Measurements from ENCODE around the gene SLC1A7.

The SLC1A7 gene

GRCh38 chr1:53079251-53079650, 63.2 kb downstream of the SLC1A7 start:
- TF ChIP-seq SUZ12 (IDR thresholded peaks at IDR 0.05) (no peak), FOXM1 (IDR thresholded peaks at IDR 0.05; ENCODE audit: borderline replicate concordance) (no peak), L3MBTL2 (conservative IDR thresholded peaks at IDR 0.05) (no peak), ELF4 (IDR thresholded peaks at IDR 0.05) (no peak), FOXK2 (IDR thresholded peaks at IDR 0.05) (no peak), TARDBP (IDR thresholded peaks at IDR 0.05) (no peak), CTBP1 (IDR thresholded peaks at IDR 0.05; ENCODE audit: borderline replicate concordance) (no peak), FOXA1 (IDR thresholded peaks at IDR 0.05) (no peak), LEF1 (IDR thresholded peaks at IDR 0.05; ENCODE audit: borderline replicate concordance) (no peak), ZNF384 (IDR thresholded peaks at IDR 0.05) (no peak), ARNT (IDR thresholded peaks at IDR 0.05) (no peak), SP1 (IDR thresholded peaks at IDR 0.05) (no peak), HDGF (IDR thresholded peaks at IDR 0.05; ENCODE audit: borderline replicate concordance) (no peak), BHLHE40 (IDR thresholded peaks at IDR 0.05; ENCODE audit: borderline replicate concordance) (no peak), NFRKB (IDR thresholded peaks at IDR 0.05) (no peak)
- TF ChIP-seq, protein P1, sequence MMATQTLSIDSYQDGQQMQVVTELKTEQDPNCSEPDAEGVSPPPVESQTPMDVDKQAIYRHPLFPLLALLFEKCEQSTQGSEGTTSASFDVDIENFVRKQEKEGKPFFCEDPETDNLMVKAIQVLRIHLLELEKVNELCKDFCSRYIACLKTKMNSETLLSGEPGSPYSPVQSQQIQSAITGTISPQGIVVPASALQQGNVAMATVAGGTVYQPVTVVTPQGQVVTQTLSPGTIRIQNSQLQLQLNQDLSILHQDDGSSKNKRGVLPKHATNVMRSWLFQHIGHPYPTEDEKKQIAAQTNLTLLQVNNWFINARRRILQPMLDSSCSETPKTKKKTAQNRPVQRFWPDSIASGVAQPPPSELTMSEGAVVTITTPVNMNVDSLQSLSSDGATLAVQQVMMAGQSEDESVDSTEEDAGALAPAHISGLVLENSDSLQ (IDR thresholded peaks at IDR 0.05): no peak
- DNase-seq (ENCODE audit: extremely low spot score): no peak
- ChIA-PET POLR2A (no interaction called here), CTCF (no interaction called here)

DNA sequence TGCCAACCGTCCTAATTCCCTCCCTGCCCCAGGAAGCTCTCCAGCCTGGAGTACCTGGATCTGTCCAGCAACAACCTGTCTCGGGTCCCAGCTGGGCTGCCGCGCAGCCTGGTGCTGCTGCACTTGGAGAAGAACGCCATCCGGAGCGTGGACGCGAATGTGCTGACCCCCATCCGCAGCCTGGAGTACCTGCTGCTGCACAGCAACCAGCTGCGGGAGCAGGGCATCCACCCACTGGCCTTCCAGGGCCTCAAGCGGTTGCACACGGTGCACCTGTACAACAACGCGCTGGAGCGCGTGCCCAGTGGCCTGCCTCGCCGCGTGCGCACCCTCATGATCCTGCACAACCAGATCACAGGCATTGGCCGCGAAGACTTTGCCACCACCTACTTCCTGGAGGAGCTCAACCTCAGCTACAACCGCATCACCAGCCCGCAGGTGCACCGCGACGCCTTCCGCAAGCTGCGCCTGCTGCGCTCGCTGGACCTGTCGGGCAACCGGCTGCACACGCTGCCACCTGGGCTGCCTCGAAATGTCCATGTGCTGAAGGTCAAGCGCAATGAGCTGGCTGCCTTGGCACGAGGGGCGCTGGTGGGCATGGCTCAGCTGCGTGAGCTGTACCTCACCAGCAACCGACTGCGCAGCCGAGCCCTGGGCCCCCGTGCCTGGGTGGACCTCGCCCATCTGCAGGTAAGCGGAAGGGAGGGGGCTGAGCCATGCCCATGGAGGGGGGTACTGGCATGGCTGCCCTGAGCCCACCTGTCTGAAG, 63.9 kb downstream of the SLC1A7 start:
- CTCF ChIA-PET: no interaction called here

GRCh38 chr1:53077599-53077965, 64.9 kb downstream of the SLC1A7 start:
- CTCF ChIA-PET: no interaction called here
- POLR2A ChIA-PET: no interaction called here
- no peak for TF ChIP-seq L3MBTL2 (conservative IDR thresholded peaks at IDR 0.05)
- TF ChIP-seq FOXM1 (IDR thresholded peaks at IDR 0.05; ENCODE audit: borderline replicate concordance): no peak
- no peak for TF ChIP-seq ELF4 (IDR thresholded peaks at IDR 0.05)
- TF ChIP-seq CTBP1 (IDR thresholded peaks at IDR 0.05; ENCODE audit: borderline replicate concordance): no peak
- no peak for TF ChIP-seq FOXA1 (IDR thresholded peaks at IDR 0.05)
- TF ChIP-seq ZNF384 (IDR thresholded peaks at IDR 0.05): no peak
- no peak for TF ChIP-seq TARDBP (IDR thresholded peaks at IDR 0.05)
- TF ChIP-seq, protein P1 (IDR thresholded peaks at IDR 0.05): no peak
- DNase-seq (ENCODE audit: extremely low spot score): no peak

More for the DNA sequence above, 63.9 kb downstream of the SLC1A7 start:
- no peak for DNase-seq (ENCODE audit: extremely low spot score)
- no peak for TF ChIP-seq FOXK2 (IDR thresholded peaks at IDR 0.05)
- TF ChIP-seq FOXA1 (IDR thresholded peaks at IDR 0.05): no peak
- POLR2A ChIA-PET: no interaction called here

DNA sequence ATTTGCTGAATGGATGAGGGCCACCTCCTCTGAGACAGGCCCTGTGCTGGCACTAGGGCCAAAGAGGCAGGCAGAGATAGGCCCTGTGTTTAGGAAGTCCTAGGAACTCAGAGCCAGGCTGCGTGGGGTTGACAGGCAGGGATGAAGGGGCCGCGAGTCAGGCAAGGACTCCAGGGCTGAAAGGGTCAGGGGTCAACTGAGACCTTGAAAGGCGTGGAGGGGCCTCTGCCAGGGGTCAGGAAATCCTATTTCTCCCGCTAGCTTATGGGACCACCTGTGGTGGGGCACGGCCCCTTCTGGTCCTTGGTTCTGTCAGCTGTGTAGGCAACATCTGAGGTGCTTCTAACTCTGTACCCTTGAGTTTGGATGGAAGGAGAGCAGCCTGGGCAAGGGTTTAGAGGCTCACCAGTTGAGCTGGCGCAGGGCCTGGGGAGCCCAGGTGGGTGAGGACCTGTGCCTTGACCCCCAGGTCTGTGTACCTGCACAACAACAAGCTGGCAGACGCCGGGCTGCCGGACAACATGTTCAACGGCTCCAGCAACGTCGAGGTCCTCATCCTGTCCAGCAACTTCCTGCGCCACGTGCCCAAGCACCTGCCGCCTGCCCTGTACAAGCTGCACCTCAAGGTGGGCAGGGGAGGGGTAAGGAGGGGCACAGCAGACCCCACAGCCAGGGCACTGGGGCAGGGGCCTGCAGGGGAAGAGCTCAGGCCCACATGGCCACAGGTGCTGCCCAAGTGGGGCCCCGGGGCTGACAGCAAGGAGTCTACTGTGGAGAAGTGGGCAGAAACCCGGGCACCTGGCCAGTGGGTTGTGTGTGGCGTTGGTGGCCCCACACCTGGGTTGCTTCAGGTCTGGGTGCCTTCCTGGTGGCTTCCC, 65.5 kb downstream of the SLC1A7 start:
- ChIA-PET CTCF (no interaction called here), POLR2A (interaction anchor here (1.5 kb wide), 1 partner anchor 119 kb away, joined by 3 read pairs; the partner anchor contains the start of gene CPT2)
- DNase-seq (ENCODE audit: extremely low spot score): no peak
- TF ChIP-seq SP1 (IDR thresholded peaks at IDR 0.05) (no peak), CTBP1 (IDR thresholded peaks at IDR 0.05; ENCODE audit: borderline replicate concordance) (no peak), TARDBP (IDR thresholded peaks at IDR 0.05) (no peak), SUZ12 (IDR thresholded peaks at IDR 0.05) (no peak), BHLHE40 (IDR thresholded peaks at IDR 0.05; ENCODE audit: borderline replicate concordance) (no peak), FOXK2 (IDR thresholded peaks at IDR 0.05) (no peak), LEF1 (IDR thresholded peaks at IDR 0.05; ENCODE audit: borderline replicate concordance) (no peak), NFRKB (IDR thresholded peaks at IDR 0.05) (no peak)

DNA sequence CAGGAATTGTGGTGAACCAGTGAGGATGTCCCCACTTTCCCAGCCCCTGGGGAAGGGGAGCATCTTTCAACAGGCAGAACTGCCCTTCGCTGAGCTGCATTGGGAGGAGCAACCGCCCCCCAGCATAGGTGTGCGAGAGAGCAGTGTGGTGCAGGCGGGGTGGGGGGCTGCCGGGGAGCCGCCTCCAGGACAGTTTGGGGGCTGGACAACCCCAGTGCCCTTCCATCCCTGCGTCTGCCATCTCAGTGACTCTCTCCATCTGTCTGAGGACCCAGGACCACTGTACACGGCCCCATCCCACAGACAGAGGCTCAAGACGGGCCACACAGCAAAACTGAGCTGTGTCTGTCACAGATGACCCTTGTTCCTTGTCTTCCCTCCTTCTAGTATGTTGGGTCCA, 66.3 kb downstream of the SLC1A7 start:
- DNase-seq (ENCODE audit: extremely low spot score): no peak
- POLR2A ChIA-PET: interaction anchor here (1.5 kb wide), 1 partner anchor 120 kb away, joined by 3 read pairs; the partner anchor contains the start of gene CPT2
- TF ChIP-seq SUZ12 (IDR thresholded peaks at IDR 0.05) (no peak), CTBP1 (IDR thresholded peaks at IDR 0.05; ENCODE audit: borderline replicate concordance) (no peak), LEF1 (IDR thresholded peaks at IDR 0.05; ENCODE audit: borderline replicate concordance) (no peak), HDGF (IDR thresholded peaks at IDR 0.05; ENCODE audit: borderline replicate concordance) (no peak), ELF4 (IDR thresholded peaks at IDR 0.05) (no peak), FOXA1 (IDR thresholded peaks at IDR 0.05) (no peak), SP1 (IDR thresholded peaks at IDR 0.05) (no peak), NFRKB (IDR thresholded peaks at IDR 0.05) (no peak), ARNT (IDR thresholded peaks at IDR 0.05) (no peak), FOXM1 (IDR thresholded peaks at IDR 0.05; ENCODE audit: borderline replicate concordance) (no peak), FOXK2 (IDR thresholded peaks at IDR 0.05) (no peak), BHLHE40 (IDR thresholded peaks at IDR 0.05; ENCODE audit: borderline replicate concordance) (no peak), ZNF384 (IDR thresholded peaks at IDR 0.05) (no peak), L3MBTL2 (conservative IDR thresholded peaks at IDR 0.05) (no peak), TARDBP (IDR thresholded peaks at IDR 0.05) (no peak)
- TF ChIP-seq, protein P1 (IDR thresholded peaks at IDR 0.05): no peak
- CTCF ChIA-PET: no interaction called here

DNA sequence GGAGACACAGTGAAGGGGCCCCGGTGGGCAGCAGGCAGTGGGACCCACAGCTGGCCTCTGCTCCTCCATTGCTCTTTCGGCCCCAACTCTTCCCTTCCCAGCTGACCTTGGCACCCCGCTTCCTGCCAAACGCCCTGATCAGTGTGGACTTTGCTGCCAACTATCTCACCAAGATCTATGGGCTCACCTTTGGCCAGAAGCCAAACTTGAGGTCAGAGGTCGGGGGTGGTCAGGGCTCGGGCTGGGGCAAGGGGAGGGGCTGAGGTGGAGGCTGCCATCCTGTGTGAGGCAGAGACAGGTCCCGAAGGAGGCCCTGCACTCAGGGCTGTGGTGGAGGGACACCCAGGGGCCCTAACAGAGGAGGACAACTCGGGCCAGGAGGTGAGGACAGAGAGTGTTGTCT, 66.7 kb downstream of the SLC1A7 start:
- no peak for DNase-seq (ENCODE audit: extremely low spot score)
- ChIA-PET CTCF (no interaction called here), POLR2A (interaction anchor here (1.5 kb wide), 1 partner anchor 120 kb away, joined by 3 read pairs; the partner anchor contains the start of gene CPT2)
- TF ChIP-seq ZNF384 (IDR thresholded peaks at IDR 0.05) (no peak), SUZ12 (IDR thresholded peaks at IDR 0.05) (no peak), FOXM1 (IDR thresholded peaks at IDR 0.05; ENCODE audit: borderline replicate concordance) (no peak), FOXA1 (IDR thresholded peaks at IDR 0.05) (no peak), LEF1 (IDR thresholded peaks at IDR 0.05; ENCODE audit: borderline replicate concordance) (no peak), NFRKB (IDR thresholded peaks at IDR 0.05) (no peak), ELF4 (IDR thresholded peaks at IDR 0.05) (no peak), SP1 (IDR thresholded peaks at IDR 0.05) (no peak), HDGF (IDR thresholded peaks at IDR 0.05; ENCODE audit: borderline replicate concordance) (no peak), BHLHE40 (IDR thresholded peaks at IDR 0.05; ENCODE audit: borderline replicate concordance) (no peak)

Measured in HEK293T (cell line).